ENCODE data around the gene HOXC5. TPM values are rescaled to one million over a fixed set of nuclear protein-coding genes. Genes with fewer than 3 reads are reported as not detected.

The HOXC5 gene
- total RNA-seq, 1 donor from 2014 or later: 3.8 TPM

DNA sequence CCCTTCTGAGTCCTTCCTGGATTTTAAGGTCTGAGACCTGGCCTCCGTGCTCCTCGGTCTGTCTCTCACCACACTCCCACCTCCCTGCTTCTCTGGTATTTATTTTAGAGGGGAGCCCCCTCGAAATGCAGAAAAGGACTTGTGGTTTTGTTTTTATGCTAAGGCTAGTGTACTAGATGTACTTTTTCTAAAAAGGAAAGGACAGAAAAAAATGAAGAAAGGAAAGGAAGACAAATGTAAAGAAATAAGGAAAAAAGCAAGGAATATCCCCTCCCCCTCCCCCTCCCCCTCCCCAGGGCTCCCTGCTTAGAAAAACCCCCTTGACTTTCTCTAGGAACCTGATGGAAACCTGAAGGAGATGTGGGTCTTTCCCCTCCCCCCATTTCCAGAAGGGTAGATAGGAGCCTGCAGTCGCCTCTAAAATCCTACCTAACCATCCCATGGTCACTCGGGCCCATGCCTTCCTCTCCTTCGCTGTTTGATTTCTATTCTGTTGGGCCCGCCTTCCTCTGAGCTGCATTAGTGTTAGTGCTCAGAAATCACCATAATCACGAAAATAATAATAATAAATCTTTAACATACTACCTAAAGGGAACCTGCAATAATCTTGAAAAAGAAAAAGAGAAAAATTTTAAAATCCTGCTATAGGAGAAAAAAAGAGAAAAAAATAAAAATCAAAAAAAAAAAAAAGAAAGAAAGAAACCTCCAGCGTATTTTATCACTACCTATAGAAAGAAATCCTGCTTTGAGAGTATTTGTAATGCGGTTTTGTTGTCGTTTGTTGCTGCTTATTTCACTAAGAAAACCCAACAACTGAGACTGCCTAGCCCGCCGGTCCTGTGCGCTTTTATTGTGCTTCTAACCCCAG is 21.0 kb upstream of the HOXC5 start:
- Mint-ChIP-seq H3K27me3 (ENCODE audit: low read depth) (peaks cover 99% of the 10 kb centered on the region), H3K4me1 (no peaks in the 10 kb centered on the region), H3K36me3 (ENCODE audit: low read depth) (peaks cover 2% of the 10 kb centered on the region), H3K27ac (ENCODE audit: unreplicated experiment) (no peak overlapping the region), H3K4me3 (peak overlapping the region; percentile 61), H3K9me3 (no peaks in the 10 kb centered on the region)
- no peak for DNase-seq (ENCODE audit: low read depth, low spot score)
- TF ChIP-seq, protein P1, sequence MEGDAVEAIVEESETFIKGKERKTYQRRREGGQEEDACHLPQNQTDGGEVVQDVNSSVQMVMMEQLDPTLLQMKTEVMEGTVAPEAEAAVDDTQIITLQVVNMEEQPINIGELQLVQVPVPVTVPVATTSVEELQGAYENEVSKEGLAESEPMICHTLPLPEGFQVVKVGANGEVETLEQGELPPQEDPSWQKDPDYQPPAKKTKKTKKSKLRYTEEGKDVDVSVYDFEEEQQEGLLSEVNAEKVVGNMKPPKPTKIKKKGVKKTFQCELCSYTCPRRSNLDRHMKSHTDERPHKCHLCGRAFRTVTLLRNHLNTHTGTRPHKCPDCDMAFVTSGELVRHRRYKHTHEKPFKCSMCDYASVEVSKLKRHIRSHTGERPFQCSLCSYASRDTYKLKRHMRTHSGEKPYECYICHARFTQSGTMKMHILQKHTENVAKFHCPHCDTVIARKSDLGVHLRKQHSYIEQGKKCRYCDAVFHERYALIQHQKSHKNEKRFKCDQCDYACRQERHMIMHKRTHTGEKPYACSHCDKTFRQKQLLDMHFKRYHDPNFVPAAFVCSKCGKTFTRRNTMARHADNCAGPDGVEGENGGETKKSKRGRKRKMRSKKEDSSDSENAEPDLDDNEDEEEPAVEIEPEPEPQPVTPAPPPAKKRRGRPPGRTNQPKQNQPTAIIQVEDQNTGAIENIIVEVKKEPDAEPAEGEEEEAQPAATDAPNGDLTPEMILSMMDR (conservative IDR thresholded peaks at IDR 0.05): no peak

DNA sequence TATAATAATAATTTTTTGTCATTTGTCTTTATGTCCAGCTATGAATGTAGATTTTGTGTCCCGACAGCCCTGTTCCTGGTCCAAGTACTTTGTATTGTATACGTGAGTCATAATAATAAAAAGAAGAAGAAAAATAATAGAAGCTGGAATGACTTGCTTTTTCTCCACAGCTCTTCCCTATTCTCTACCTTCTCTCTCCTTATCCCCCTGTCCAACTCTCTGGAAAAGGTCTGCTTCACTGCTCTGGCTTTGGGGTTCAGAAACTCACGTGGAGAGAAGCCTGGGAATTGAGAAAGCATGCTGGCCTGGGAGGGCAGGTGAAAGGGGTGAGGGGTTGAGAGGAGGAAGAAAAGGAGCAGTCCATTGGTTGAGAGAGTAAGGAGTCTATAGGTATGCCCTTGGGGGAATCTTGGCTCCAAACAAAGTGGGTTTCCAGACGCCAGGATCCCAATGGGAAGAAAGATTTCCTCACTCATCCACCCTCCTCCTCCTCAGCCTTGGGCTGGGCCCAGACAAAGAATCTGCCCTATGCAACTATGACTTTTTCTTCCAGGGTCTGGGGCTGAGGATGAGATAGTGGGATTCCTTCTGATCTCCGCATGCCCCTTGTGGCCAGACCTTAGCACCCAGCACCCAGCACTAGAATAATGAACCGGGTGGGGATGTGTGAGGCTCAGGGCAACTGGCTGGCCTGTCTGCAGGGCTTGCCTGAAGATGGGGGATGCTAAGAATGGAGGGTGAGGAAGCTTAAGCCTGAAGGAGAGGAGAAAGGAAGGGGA is 20.0 kb upstream of the HOXC5 start:
- TF ChIP-seq, protein P1 (conservative IDR thresholded peaks at IDR 0.05): no peak
- H3K36me3 Mint-ChIP-seq (ENCODE audit: low read depth): peaks cover 2% of the 10 kb centered on the region
- no peaks in the 10 kb centered on the region for H3K9me3 Mint-ChIP-seq
- H3K4me1 Mint-ChIP-seq: peaks cover 6% of the 10 kb centered on the region
- H3K27me3 Mint-ChIP-seq (ENCODE audit: low read depth): peaks cover 99% of the 10 kb centered on the region
- H3K4me3 Mint-ChIP-seq: peak overlapping the region; percentile 61
- DNase-seq (ENCODE audit: low read depth, low spot score): no peak
- H3K27ac Mint-ChIP-seq (ENCODE audit: unreplicated experiment): no peak overlapping the region

DNA sequence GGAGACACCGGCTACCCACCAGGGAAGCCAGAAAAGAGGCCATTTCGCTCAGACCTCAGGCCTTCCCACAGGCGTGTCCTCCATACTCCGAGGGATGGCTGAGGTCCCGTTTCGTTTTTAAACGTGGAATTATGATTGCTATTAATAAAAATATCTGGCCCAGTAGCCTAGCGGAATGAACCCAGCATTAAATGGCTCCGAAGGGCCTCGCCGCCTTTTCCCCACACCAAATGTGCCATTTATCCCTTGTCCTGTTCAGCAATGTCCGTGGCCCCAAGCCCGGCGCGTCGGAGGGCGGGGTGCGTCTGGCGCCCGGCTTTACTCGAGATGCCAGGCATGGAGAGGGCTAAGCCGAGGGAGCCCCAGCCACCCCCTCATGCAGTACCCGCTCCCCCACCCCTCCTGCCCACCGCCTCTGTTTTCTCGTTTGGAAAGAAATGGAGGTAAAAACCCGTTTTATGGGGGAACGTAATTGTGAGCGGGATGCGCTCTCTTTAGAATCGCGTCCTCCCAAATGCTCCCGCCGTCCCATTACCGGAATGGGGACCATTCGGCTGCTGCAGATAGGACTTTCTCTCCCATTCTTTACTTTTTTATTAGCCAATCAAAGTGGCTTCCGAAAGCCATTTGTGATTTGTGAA is 18.4 kb upstream of the HOXC5 start:
- Mint-ChIP-seq H3K27ac (ENCODE audit: unreplicated experiment) (no peak overlapping the region), H3K36me3 (ENCODE audit: low read depth) (peaks cover 2% of the 10 kb centered on the region), H3K4me1 (peaks cover 6% of the 10 kb centered on the region), H3K27me3 (ENCODE audit: low read depth) (peaks cover 98% of the 10 kb centered on the region), H3K4me3 (peak overlapping the region; percentile 65), H3K9me3 (no peaks in the 10 kb centered on the region)
- TF ChIP-seq, protein P1 (conservative IDR thresholded peaks at IDR 0.05): no peak
- DNase-seq (ENCODE audit: low read depth, low spot score): no peak

DNA sequence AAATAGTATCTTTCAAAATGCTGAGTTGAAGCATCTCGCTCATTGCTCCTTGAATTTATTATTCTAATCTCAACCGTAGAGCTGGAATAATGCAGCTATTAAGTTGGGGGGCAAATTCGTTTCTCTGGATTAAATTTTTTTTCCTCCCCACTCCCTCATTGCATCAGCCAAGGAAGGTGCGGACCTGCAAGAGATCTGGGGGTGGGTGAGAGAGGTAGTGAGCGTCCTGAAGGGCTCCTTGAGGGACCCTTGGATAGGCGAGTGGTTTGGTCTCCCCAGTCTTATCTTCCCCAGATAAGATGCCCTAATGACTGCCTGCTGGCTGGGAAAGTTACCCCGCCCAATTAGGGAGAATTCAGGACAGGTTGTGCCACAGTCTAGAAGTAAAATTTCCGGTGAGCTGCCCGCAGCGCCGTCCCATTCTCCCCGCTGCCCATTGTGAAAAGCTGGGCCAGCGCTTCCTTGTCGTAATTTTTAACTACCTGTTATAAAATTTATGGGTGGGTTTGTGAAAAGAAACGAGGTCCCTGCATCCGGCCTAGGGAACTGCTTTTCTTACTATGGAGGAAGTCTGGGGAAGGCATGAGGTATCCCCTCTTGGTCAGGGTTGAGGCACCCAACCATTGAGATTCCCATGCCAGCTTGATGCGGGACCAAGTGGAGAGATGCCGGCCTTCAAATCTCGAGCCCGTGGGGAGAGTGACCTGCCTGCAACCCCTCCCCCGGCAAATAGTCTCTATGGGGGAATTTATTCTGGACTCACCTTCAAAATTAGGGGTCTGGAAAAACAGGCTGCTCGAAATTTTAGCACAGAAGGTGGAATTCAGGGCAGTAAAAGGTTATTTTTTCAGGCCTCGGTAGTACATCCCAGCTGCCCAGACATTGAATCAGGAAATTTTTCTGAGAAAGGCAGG is 17.6 kb upstream of the HOXC5 start:
- H3K27ac Mint-ChIP-seq (ENCODE audit: unreplicated experiment): no peak overlapping the region
- H3K4me1 Mint-ChIP-seq: peaks cover 10% of the 10 kb centered on the region
- peak overlapping the region; percentile 69 for H3K4me3 Mint-ChIP-seq

More for the DNA sequence above, 17.6 kb upstream of the HOXC5 start:
- TF ChIP-seq, protein P1 (conservative IDR thresholded peaks at IDR 0.05): no peak
- DNase-seq (ENCODE audit: low read depth, low spot score): no peak
- peaks cover 2% of the 10 kb centered on the region for H3K36me3 Mint-ChIP-seq (ENCODE audit: low read depth)
- H3K27me3 Mint-ChIP-seq (ENCODE audit: low read depth): peaks cover 98% of the 10 kb centered on the region
- no peaks in the 10 kb centered on the region for H3K9me3 Mint-ChIP-seq
